Ectodermal cell (in vitro differentiated cells): Measurements from ENCODE around the gene KSR1.
"Not testable (repeated sequence)": the region's sequence is repeated elsewhere in the genome, so short reads cannot be mapped to it uniquely, and the experiment has no call there.

Experiments
- H3K27ac ChIP-seq: 2 replicates; pipeline ENCODE4 v1.7.0; 2013; ENCODE audit warnings: mild to moderate bottlenecking, low read depth, low read length; ENCODE audit not compliant: insufficient read depth, poor library complexity, severe bottlenecking
- H3K27me3 ChIP-seq: 2 replicates; pipeline ENCODE4 v1.7.0; 2013; ENCODE audit warnings: mild to moderate bottlenecking, low read length; ENCODE audit not compliant: insufficient read depth, control insufficient read depth, poor library complexity, severe bottlenecking
- H3K36me3 ChIP-seq: one replicate; pipeline ENCODE4 v1.7.0; 2013; ENCODE audit warnings: low read length; ENCODE audit not compliant: control insufficient read depth, insufficient read depth
- H3K4me1 ChIP-seq: one replicate; pipeline ENCODE4 v1.7.0; 2013; ENCODE audit warnings: low read length; ENCODE audit not compliant: control insufficient read depth, insufficient read depth
- H3K4me3 ChIP-seq: 2 replicates; pipeline ENCODE4 v1.7.0; 2013; ENCODE audit warnings: low read depth, low read length, control low read depth; ENCODE audit not compliant: insufficient read depth
- H3K9me3 ChIP-seq: 2 replicates; pipeline ENCODE4 v1.7.0; 2013; ENCODE audit warnings: mild to moderate bottlenecking, low read length, moderate library complexity; ENCODE audit not compliant: control insufficient read depth
- WGBS, 2 experiments: methylation state at CpG; one replicate each; pipeline ENCODE4 v1.1.7; 2013; ENCODE audit warnings: missing lambda C conversion rate in 2 of 2; 5-methylcytosine and 5-hydroxymethylcytosine counted together

The KSR1 gene

GRCh38 chr17:27651411-27652345 is 195.4 kb downstream of the KSR1 start:
- Histone ChIP-seq H3K27me3 (no peaks in the 10 kb centered on the region), H3K4me1 (no peaks in the 10 kb centered on the region), H3K9me3 (no peaks in the 10 kb centered on the region), H3K27ac (no peak overlapping the region), H3K4me3 (no peak overlapping the region), H3K36me3 (no peaks in the 10 kb centered on the region)
- 69 to 72% methylated on average over 16 of the region's 16 CpGs for WGBS, 2 experiments

GRCh38 chr17:27653449-27653971 is 197.3 kb downstream of the KSR1 start:
- H3K4me3 ChIP-seq, H3K27ac ChIP-seq, H3K27me3 ChIP-seq, H3K36me3 ChIP-seq, H3K4me1 ChIP-seq, H3K9me3 ChIP-seq: not testable (repeated sequence)
- 88 to 91% methylated on average over 8 to 9 of the region's 9 CpGs for WGBS, 2 experiments

DNA sequence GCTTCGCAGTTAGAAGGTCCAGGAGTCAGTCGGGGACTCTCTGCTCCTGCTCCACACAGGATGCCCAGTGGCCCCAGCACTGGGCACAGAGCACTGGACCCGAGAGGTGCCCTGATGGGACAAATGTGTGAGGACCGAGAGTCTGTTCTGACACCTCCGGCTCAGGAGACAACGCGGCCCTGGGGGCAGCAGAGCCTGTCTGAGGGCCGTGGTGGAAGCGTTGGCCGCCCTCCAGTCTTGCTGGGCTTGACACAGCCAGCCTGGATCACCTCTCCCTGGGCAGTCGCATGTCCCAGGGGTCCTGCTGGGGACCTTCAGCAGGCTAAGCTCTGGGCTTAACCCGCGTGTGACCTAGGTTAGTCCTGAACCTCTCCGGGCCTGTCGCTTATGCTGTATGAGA is 197.9 kb downstream of the KSR1 start:
- Histone ChIP-seq H3K4me1 (no peaks in the 10 kb centered on the region), H3K4me3 (no peak overlapping the region), H3K27me3 (no peaks in the 10 kb centered on the region), H3K9me3 (no peaks in the 10 kb centered on the region), H3K27ac (no peak overlapping the region), H3K36me3 (no peaks in the 10 kb centered on the region)
- WGBS, 2 experiments = 94% methylated on average over 15 of the region's 15 CpGs

- no peaks in the 10 kb centered on the region for H3K9me3 ChIP-seq
- H3K36me3 ChIP-seq = no peaks in the 10 kb centered on the region
- 51 to 52% methylated on average over 34 of the region's 34 CpGs for WGBS, 2 experiments
- H3K4me3 ChIP-seq = no peak overlapping the region
- H3K27ac ChIP-seq = no peak overlapping the region
- no peaks in the 10 kb centered on the region for H3K4me1 ChIP-seq
- no peaks in the 10 kb centered on the region for H3K27me3 ChIP-seq
Measured at GRCh38 chr17:27654654-27655524, 198.6 kb downstream of the KSR1 start.

DNA sequence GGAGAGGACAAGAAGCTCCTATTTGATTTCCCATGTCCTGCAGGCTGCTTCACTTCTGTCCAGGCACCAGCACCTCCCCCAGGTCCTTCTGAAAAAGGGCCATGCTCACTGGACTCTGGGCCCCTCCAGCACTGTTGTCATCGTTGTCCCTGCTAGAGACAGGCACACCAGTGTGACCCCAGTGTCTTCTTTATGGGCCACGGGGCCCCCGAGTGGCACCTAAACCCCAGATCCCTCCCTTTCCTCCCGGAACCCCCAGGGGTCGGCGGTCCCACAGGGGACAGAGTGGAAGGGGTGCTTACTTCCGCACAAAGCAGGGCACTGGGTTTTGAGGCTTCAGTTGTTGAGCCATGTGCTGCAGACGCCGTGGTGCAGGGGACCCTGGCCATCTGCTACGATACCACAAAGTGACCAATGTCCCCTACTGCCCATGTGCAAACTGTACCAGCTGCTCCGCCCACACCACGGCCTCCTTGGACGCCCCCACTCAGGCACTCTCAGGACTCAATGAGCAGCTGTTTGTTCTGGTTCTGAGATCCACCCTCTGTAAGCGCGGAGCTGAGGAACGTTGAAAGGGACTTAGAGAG is 199.4 kb downstream of the KSR1 start:
- not testable (repeated sequence) for H3K36me3 ChIP-seq, H3K4me1 ChIP-seq, H3K27me3 ChIP-seq, H3K9me3 ChIP-seq, H3K4me3 ChIP-seq, H3K27ac ChIP-seq
- whole genome bisulfite sequencing, 2 experiments = 92 to 93% methylated on average over 16 of the region's 16 CpGs

DNA sequence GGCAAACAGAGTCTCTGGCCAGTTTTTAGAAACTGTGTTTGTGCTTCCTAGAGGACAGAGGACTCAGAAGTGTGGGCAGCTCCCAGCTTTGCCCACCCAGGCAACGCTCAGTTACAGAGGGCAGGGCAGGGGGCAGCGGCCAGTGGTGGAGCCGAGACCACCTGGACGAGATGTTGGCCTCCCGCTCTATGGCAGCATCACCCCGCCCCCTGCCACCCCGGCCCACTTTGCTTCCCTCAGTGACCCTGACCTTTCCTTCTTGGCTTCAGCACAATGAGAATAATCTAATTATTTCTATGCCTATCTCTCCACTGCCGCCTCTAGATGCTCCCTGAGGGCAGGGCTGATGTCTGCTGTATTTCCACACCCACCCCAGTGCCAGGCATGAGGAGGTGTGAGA is 200.4 kb downstream of the KSR1 start:
- H3K9me3 ChIP-seq, H3K4me1 ChIP-seq, H3K4me3 ChIP-seq, H3K36me3 ChIP-seq, H3K27ac ChIP-seq, H3K27me3 ChIP-seq: not testable (repeated sequence)
- WGBS, 2 experiments = 82 to 83% methylated on average over 8 of the region's 8 CpGs

DNA sequence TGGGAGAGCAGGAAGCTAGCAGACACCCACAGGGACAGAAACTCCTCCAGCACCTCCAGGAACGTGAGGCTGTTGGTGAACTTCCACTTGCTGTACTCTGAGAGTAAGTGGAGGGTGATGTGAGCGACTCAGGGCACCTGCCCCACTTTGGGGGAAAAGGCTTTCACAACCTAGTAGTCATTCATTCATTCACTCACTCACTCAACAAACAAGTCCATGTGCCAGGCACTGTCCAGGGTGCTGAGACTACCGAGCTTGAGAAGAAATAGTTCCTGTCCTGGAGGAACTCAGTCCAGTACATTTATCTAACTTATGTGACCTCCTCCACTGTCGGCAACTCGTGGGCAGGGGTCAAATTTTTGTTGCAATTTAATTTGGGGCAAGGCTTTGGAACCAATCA is 201.4 kb downstream of the KSR1 start:
- H3K4me3 ChIP-seq = no peak overlapping the region
- H3K27me3 ChIP-seq = no peaks in the 10 kb centered on the region
- no peaks in the 10 kb centered on the region for H3K36me3 ChIP-seq
- 68 to 71% methylated on average over 5 of the region's 5 CpGs for WGBS, 2 experiments
- H3K4me1 ChIP-seq = no peaks in the 10 kb centered on the region
- no peak overlapping the region for H3K27ac ChIP-seq
- no peaks in the 10 kb centered on the region for H3K9me3 ChIP-seq

- Histone ChIP-seq H3K36me3 (no peaks in the 10 kb centered on the region), H3K27ac (no peak overlapping the region), H3K9me3 (no peaks in the 10 kb centered on the region), H3K4me3 (no peak overlapping the region), H3K27me3 (no peaks in the 10 kb centered on the region), H3K4me1 (no peaks in the 10 kb centered on the region)
- WGBS, 2 experiments = 84 to 86% methylated on average over 6 of the region's 6 CpGs
Measured at GRCh38 chr17:27659683-27660082, 203.4 kb downstream of the KSR1 start.

DNA sequence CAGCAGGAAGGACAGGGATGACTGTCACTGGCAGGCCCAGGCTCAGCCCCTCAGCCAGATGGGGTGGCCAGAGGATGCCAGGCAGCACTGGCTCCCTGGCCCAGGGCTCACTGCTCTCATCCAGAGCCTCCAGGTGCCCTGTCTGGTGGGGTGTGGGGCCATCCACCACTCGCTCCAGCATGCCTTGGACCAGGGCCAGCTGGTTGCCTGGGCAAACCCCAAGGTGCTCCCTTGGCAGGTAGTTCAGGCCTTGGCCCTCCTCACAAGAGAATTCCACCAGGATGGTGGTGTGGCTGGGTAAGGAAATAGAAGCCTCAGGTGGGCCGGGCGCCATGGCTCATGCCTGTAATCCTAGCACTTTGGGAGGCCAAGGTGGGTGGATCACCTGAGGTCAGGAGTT is 204.2 kb downstream of the KSR1 start:
- Histone ChIP-seq H3K27me3 (no peaks in the 10 kb centered on the region), H3K9me3 (no peaks in the 10 kb centered on the region), H3K4me1 (no peaks in the 10 kb centered on the region), H3K36me3 (no peaks in the 10 kb centered on the region), H3K27ac (no peak overlapping the region), H3K4me3 (no peak overlapping the region)
- 60 to 71% methylated on average over 3 of the region's 3 CpGs for WGBS, 2 experiments
